ENCODE data around the gene CFAP53.

GRCh38 chr18:50287028-50287440 lies 20.7 kb upstream of the CFAP53 start:
- TF ChIP-seq CTCF (conservative IDR thresholded peaks at IDR 0.05; ENCODE audit: low read length) (no peak), EZH2phosphoT487 (IDR thresholded peaks at IDR 0.05; ENCODE audit: borderline replicate concordance, low read depth, low read length) (no peak)
